GM10847 (cell line): ENCODE results near the gene JADE2.

Experiments used
- POLR2A ChIP-seq: IDR thresholded peaks from 2 replicates; pipeline ENCODE4 v1.6.1; 2011; ENCODE audit not compliant: insufficient read length; ENCODE audit errors: extremely low read depth

JADE2 gene

DNA sequence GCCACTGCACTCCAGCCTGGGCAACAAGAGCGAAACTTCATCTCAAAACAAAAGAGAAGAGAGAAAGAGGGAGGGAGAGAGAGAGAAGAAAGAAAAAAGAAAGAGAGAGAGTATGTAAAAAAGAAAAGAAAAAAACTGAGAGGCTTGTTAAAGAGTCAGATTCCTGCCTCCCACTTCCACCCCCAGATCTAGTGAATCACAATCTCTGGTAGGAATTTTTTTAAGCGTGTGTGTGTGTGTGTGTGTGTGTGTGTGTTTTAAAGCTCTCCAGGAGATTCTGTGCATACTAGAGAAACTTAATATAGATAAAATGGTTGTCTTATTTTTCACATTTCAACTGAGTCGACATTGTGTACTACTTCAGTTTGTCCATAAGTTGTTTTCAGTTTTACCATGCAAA, 75.1 kb downstream of the JADE2 start:
- TF ChIP-seq POLR2A: no peak

DNA sequence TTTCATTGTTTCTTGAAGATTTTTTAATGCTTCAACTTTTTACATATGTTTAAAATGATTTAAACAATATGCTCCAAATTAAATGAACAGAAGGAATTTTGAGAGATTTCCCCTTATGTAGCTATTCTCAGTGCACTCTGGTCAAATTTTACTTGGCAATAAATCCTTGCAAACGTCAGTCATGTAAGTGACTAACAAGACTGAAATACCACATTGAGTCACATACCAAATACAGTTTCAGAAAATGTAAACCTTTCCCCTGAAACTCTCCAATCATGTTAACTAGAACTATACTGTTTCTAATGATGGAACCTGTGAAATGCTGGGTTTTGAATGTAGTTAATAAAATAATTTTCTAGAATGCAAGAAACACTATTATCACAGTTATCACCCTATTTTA, 77.6 kb downstream of the JADE2 start:
- no peak for TF ChIP-seq POLR2A

DNA sequence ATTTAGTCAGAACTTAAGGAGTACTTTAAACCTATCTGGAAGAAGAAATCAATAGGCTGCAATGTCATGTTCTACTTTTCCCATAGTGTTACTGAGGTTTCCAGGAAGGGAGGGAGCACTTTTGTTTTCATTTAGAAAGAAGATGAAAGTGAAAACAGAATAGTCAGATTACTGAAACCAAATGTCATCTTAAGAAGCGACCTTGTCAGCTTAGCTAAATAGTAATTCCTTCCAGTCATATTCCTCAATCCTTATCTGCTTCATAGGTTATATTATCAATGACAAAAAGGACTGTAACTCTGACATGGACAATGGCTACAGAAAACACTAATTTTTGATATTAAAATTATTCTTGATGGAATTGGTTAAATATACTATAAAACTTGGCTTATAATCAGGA, 79.4 kb downstream of the JADE2 start:
- TF ChIP-seq POLR2A: no peak

DNA sequence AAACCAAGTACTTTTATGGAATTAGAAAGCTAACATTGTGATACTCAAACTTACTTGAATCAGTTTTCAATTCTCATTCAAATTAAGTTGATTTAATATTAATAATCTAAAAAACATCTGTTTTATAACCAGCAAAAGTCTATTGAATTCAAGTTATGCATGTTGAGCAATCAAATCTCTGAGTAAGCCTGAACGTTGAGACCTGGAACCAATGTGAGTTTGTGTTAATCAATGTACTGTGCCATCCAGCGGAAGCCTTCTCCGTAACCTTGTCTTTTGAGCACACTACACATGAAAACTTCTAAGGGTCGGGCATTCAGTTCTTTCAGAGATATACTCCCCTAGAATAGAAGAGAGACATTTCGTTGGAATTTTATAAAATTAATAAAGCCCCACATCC, 81.3 kb downstream of the JADE2 start:
- no peak for TF ChIP-seq POLR2A

DNA sequence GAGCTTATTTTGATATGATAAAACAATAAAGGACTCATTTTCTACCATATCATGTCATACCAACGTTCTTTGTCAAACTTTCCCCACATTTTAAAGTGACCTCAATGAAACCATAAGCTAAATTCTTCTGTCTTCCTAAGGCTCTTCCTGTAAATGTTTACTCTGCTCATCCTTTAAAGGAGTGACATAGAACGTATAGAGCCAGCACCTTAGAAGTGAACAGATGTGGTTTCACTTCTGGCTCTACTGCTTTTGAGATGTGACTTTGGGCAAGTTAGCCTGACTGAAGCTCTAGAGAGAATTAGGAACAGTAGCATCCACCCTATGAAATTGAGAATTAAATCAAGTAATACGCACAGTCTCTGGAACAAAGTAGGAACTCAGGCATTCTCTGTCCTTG, 83.1 kb downstream of the JADE2 start:
- no peak for TF ChIP-seq POLR2A

DNA sequence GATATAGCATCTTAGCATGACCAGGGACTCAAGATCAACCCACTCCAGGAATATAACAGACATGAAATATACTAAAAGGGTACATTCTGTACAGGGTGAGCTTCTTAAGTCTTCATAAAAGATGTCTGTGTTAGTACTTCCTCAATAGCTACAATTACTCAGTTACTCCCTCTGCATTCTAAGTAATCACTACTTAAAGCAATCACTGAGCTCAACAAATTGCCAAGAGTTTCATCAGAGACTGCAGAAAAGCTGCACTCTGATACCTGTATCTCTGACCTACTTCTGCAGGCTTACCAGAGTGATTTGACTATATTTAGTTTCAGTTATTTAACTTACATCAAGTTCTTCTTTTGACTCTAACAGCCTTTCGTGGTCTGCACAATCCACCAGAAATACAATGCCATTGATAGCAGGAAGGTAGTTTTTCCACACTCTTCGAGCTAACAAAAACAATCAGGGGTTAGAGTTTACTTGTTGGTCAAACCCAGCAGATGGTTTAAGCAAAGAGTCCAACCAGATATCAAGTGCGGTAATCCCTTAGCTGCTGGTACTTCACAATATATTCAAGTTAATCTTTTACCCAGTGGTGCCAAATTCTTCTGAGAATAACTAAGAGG, 83.9 kb downstream of the JADE2 start:
- TF ChIP-seq POLR2A: no peak

DNA sequence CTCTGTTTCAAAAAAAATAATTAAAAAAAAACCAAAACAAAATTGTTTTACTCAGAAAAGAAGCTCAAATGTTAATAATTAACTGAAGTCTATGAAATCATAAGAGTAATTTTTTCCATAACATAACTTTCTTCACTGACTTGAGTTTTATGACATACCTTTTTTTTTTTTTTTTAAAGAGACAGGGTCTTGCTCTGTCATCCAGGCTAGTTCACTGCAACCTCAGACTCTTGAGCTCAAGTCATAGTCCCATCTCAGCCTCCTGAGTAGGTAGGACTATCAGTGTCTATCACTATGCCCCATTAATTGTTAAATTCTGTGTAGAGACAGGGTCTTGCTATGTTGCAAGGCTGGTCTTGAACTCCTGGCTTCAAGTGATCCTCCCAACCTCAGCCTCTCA, 85.3 kb downstream of the JADE2 start:
- TF ChIP-seq POLR2A: no peak

DNA sequence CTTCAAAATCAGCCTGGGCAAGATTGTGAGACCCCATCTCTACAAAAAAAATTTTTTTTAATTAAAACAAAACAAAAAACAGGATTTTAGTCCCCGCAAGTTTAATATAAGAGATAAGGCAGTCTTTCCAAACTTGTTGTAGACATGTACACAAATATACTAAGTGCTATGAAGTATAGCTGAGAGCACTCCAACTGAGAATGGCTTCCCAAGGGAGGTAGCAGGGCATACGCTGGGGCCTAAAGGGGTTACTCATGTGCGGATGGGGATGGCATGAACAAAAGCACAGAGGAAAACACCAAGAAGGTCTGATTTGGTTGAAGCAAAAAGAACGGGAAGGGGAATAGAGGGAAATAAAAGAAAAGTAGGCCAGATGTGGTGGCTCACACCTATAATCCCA, 86.0 kb downstream of the JADE2 start:
- no peak for TF ChIP-seq POLR2A

DNA sequence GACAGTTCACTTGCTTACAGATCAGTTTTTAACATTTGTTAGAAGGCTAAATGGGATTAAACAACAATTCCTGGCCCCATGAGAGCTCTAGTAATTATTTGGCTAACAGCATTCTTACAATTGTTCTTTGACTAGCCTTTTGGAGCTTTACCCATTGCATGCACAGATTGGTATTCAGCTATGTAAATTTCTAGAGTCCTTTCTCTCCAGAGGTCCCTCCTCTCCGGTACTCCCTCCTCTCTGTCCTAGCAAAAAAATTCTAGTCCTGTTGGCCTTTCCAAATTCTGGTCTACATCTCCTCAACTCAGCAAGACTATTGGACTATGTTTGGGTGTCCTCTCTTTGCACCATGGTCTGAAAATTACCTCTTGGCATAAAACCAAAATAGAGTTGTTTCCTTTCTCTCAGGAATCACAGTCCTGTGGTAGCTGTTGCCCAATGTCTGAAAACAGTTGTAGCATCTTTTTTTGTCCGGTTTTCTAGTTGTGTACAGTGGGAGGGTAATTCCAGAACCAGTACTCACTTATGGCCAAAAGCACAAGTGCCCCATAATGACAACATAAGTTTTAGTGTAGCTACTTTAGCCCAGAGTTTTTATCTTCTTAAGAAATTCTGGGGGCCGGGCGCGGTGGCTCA, 89.1 kb downstream of the JADE2 start:
- TF ChIP-seq POLR2A: no peak

DNA sequence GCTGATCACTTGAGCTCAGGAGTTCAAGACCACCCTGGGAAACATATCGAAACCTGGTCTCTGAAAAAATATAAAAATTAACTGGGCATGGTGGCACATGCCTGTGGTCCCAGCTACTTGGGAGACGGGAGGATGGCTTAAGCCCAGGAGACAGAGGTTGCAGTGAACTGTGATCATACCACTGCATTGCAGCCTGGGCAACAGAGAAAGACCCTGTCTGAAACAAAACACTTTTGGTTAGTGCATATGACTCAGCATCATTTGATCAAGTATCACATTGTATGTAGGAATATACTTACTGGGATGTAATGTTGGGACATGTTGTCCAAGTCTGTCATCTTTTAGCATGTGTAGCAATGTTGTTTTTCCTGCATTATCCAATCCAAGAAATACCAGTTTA, 95.2 kb downstream of the JADE2 start:
- TF ChIP-seq POLR2A: no peak

DNA sequence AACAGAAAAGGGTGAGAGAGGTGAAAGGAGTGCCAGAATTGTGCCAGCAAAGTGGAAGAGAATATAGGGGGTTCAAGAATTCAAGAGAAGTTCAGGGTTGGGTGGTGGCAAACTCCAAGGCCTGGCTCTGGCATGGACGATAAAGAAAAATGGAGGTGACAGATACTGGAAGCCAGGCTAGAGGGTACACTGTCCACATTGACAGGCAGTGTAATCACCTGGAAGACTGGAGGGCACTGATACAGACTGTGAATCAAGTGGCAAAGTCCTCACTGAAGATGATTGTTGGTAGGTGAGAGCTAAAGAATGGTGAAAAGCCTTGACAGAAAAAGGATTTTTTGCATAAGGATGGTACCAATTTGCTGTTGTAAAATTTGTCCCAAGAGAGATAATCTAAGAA, 100.1 kb downstream of the JADE2 start:
- no peak for TF ChIP-seq POLR2A

DNA sequence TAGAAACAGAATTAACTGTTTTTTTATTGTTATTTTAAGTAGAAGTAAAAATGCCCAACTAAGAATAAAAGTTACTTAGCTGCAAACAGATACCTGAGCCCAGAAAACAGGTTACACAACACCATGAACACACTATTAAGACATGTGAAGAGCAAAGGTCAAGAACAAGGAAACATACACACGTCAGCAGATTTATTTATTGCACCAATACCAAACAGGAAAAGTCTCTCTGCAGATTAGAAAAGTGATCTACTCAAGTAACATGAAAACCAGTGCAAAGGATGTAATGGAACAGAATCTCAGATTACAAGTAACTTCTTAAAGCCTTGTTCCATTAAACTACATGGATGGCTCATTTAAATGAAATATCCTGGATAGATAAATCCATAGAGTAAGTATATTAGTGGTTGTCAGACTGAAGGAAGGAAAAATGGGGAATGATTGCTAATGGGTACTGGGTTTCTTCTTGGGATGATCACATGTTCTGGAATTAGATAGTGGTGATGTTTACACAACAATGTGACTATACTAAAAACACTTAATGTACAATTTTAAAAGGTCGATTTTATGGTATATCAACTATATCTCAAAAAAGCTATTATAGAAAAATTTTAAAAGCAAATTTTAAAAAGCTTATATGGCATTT, 101.0 kb downstream of the JADE2 start:
- no peak for TF ChIP-seq POLR2A
